ENCODE results near the gene UBLCP1.

DNA sequence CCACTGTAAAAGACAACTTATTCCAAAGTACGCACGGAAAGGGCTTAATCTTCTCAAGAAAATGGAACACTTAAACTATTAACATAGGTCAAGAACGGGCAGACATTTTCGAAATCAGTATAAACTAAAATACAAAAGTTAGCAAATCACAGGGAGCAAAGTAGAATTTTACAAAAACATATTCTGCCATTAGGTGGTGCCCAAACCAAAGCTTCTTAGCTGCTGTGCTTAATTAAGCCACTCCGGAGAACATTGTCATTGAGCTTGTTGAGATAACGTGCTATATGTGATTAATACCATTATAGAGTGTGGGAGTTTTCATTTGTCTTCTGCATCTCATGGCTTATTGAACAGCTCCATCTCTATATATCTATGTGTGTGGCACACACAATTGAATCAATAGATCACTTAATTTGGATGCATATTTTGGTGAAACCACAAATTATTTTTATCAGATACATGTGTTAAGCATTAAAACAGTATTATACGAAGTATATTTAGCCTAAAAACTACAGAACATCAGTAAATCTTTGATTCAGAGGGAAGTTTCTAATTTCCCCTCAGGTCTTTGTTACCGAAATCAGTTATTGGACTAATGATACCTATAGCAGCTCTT lies 23.4 kb downstream of the UBLCP1 start:
- TF ChIP-seq, protein P1, sequence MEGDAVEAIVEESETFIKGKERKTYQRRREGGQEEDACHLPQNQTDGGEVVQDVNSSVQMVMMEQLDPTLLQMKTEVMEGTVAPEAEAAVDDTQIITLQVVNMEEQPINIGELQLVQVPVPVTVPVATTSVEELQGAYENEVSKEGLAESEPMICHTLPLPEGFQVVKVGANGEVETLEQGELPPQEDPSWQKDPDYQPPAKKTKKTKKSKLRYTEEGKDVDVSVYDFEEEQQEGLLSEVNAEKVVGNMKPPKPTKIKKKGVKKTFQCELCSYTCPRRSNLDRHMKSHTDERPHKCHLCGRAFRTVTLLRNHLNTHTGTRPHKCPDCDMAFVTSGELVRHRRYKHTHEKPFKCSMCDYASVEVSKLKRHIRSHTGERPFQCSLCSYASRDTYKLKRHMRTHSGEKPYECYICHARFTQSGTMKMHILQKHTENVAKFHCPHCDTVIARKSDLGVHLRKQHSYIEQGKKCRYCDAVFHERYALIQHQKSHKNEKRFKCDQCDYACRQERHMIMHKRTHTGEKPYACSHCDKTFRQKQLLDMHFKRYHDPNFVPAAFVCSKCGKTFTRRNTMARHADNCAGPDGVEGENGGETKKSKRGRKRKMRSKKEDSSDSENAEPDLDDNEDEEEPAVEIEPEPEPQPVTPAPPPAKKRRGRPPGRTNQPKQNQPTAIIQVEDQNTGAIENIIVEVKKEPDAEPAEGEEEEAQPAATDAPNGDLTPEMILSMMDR (IDR thresholded peaks at IDR 0.05), result peak; percentile 82
- TF ChIP-seq EZH2 (IDR thresholded peaks at IDR 0.05; ENCODE audit: borderline replicate concordance, insufficient read depth, low read depth, low read length, poor library complexity, severe bottlenecking), result no peak
